Keratinocyte (primary cell): Measurements from ENCODE around the gene ADAMTSL5. TPM values are rescaled to one million over a fixed set of nuclear protein-coding genes. Genes with fewer than 3 reads are reported as not detected.

Experiments
- DNase-seq: peaks from one replicate; pipeline ENCODE4 v3.0.0-alpha.2; 2011; ENCODE audit warnings: low read depth, missing footprints, low spot score
- FAIRE-seq: peaks from 2 replicates; lab custom pipeline; 2011; peaks lifted over from hg19 to GRCh38; lab: Jason Lieb, UNC
- H2AFZ ChIP-seq: 2 replicates; pipeline ENCODE4 v1.6.0; 2012; ENCODE audit warnings: low read length, control low read depth, inconsistent platforms; ENCODE audit not compliant: control insufficient read depth
- H3K27ac ChIP-seq: 2 replicates; pipeline ENCODE4 v1.5.1; 2011; ENCODE audit warnings: low read length; ENCODE audit not compliant: control insufficient read depth, insufficient read depth
- H3K27me3 ChIP-seq: 3 replicates; pipeline ENCODE4 v1.6.0; 2011; ENCODE audit warnings: low read length; ENCODE audit not compliant: control insufficient read depth, insufficient read depth; ENCODE audit errors: extremely low read depth
- H3K36me3 ChIP-seq, 2 experiments: 2 replicates in 1 of 2; 3 replicates in 1 of 2; pipeline ENCODE4 v1.5.1; 2011; ENCODE audit warnings: low read length in 2 of 2, mild to moderate bottlenecking in 1 of 2; ENCODE audit not compliant: control insufficient read depth in 2 of 2, insufficient read depth in 2 of 2; ENCODE audit errors: extremely low read depth in 1 of 2
- H3K4me1 ChIP-seq: 3 replicates; pipeline ENCODE4 v1.5.1; 2011; ENCODE audit warnings: low read length; ENCODE audit not compliant: control insufficient read depth, insufficient read depth; ENCODE audit errors: extremely low read depth
- H3K4me2 ChIP-seq: 3 replicates; pipeline ENCODE4 v1.6.0; 2011; ENCODE audit warnings: low read depth, low read length; ENCODE audit not compliant: control insufficient read depth, insufficient read depth; ENCODE audit errors: extremely low read depth
- H3K4me3 ChIP-seq, 3 experiments: fragments of 200-600 bp in 1 of 3; sonication (generic) in 1 of 3; 2 replicates in 2 of 3; 3 replicates in 1 of 3; pipeline ENCODE4 v1.5.1; 2011 to 2016; ENCODE audit warnings: low read length in 3 of 3, mild to moderate bottlenecking in 3 of 3, control low read depth in 2 of 3, inconsistent platforms in 1 of 3, low read depth in 1 of 3, mixed read lengths in 1 of 3, mixed run types in 1 of 3, moderate library complexity in 1 of 3; ENCODE audit not compliant: control insufficient read depth in 2 of 3, insufficient read depth in 2 of 3; ENCODE audit errors: extremely low read depth in 1 of 3
- H3K79me2 ChIP-seq: 2 replicates; pipeline ENCODE4 v1.6.0; 2012; ENCODE audit warnings: low read length; ENCODE audit not compliant: control insufficient read depth, insufficient read depth
- H3K9ac ChIP-seq: 3 replicates; pipeline ENCODE4 v1.6.0; 2011; ENCODE audit warnings: low read length; ENCODE audit not compliant: control insufficient read depth, insufficient read depth; ENCODE audit errors: extremely low read depth
- H3K9me1 ChIP-seq: 3 replicates; pipeline ENCODE4 v1.6.0; 2011; ENCODE audit warnings: low read length; ENCODE audit not compliant: control insufficient read depth, insufficient read depth; ENCODE audit errors: extremely low read depth
- H3K9me3 ChIP-seq: 2 replicates; pipeline ENCODE4 v1.5.1; 2012; ENCODE audit warnings: low read depth, low read length; ENCODE audit not compliant: control insufficient read depth
- H4K20me1 ChIP-seq: 3 replicates; pipeline ENCODE4 v1.6.0; 2011; ENCODE audit warnings: low read length; ENCODE audit not compliant: control insufficient read depth, insufficient read depth; ENCODE audit errors: extremely low read depth
- CTCF ChIP-seq, 3 experiments: IDR thresholded peaks in 1 of 3; conservative IDR thresholded peaks in 1 of 3; optimal IDR thresholded peaks in 1 of 3; 2 replicates in 2 of 3; 3 replicates in 1 of 3; pipeline versions ENCODE3 to v1.5.1; 2011; ENCODE audit warnings: low read length in 3 of 3, mild to moderate bottlenecking in 3 of 3, moderate library complexity in 2 of 3, control low read depth in 1 of 3, inconsistent platforms in 1 of 3; ENCODE audit not compliant: insufficient read depth in 2 of 3; ENCODE audit errors: extremely low read depth in 1 of 3
- EZH2 ChIP-seq: IDR thresholded peaks from one replicate; pipeline ENCODE4 v1.6.1; 2012; ENCODE audit warnings: inconsistent platforms, mild to moderate bottlenecking, low read length, moderate library complexity
- dilution Hi-C: fragments of 300-500 bp; cut with MboI; formaldehyde crosslinking; loops from one replicate; pipeline ENCODE4 v1.7.0; 2020; ENCODE audit warnings: low sequenced_read_pairs; ENCODE audit not compliant: extremely low pct_ligation_motif_present
- polyA plus RNA-seq, 5 experiments: library from polyadenylated mRNA; depleted of rRNA in 3 of 5; stranded (reverse) in 3 of 5; stranded (forward) in 1 of 5; unstranded in 1 of 5; fragments of >200 nt; gene quantifications; 1 replicate in 1 of 5; 2 replicates in 3 of 5; 3 replicates in 1 of 5; pipeline versions ENCODE4 v1.2.1 to v1.2.3, GENCODE V29; 2011 to 2012; ENCODE audit warnings: missing spikeins in 2 of 5, low read depth in 1 of 5, low replicate concordance in 1 of 5

ADAMTSL5 gene
- polyA plus RNA-seq, 1 donor (not counting 4 experiments of a cell fraction or from before 2014, with no cell fraction given), result 4.2 TPM

- no peaks in the 10 kb centered on the region for H3K79me2 ChIP-seq
- TF ChIP-seq CTCF (optimal IDR thresholded peaks at IDR 0.05 in 1 of 3, IDR thresholded peaks at IDR 0.05 in 1 of 3, conservative IDR thresholded peaks at IDR 0.05 in 1 of 3; ENCODE audit: extremely low read depth in 1 of 3, insufficient read depth in 2 of 3, low read length in 3 of 3) (peak; percentile 58 to 94 (median 84)), EZH2 (peak; percentile 18)
- H3K9me3 ChIP-seq, result no peaks in the 10 kb centered on the region
- peak overlapping the region; percentile 54 for H3K4me2 ChIP-seq
- no peaks in the 10 kb centered on the region for H4K20me1 ChIP-seq
- H2AFZ ChIP-seq, result peak overlapping the region; percentile 46
- peaks cover 19% of the 10 kb centered on the region for H3K27me3 ChIP-seq
- peaks cover 0 to 2% of the 10 kb centered on the region in 2 experiments for H3K36me3 ChIP-seq
- no peak for FAIRE-seq
- H3K4me1 ChIP-seq, result peaks cover 8% of the 10 kb centered on the region
- dilution Hi-C loops, result no loop called here
- H3K27ac ChIP-seq, result no peak overlapping the region
- no peaks in the 10 kb centered on the region for H3K9me1 ChIP-seq
- no peak for DNase-seq
- no peak overlapping the region for H3K4me3 ChIP-seq
- no peak overlapping the region for H3K9ac ChIP-seq
Measured at GRCh38 chr19:1503089-1503924, 9.5 kb downstream of the ADAMTSL5 start.

- Histone ChIP-seq H3K79me2 (no peaks in the 10 kb centered on the region), H4K20me1 (no peaks in the 10 kb centered on the region), H2AFZ (no peak overlapping the region), H3K36me3 (peaks cover 0 to 2% of the 10 kb centered on the region in 2 experiments), H3K27ac (no peak overlapping the region), H3K9me3 (no peaks in the 10 kb centered on the region), H3K9ac (no peak overlapping the region), H3K9me1 (no peaks in the 10 kb centered on the region), H3K4me1 (peaks cover 7% of the 10 kb centered on the region), H3K27me3 (peaks cover 19% of the 10 kb centered on the region), H3K4me3 (no peak overlapping the region), H3K4me2 (peak overlapping the region; percentile 54)
- TF ChIP-seq CTCF (optimal IDR thresholded peaks at IDR 0.05 in 1 of 3, IDR thresholded peaks at IDR 0.05 in 1 of 3, conservative IDR thresholded peaks at IDR 0.05 in 1 of 3; ENCODE audit: extremely low read depth in 1 of 3, insufficient read depth in 2 of 3, low read length in 3 of 3) (no peak), EZH2 (no peak)
- FAIRE-seq (no peak), DNase-seq (no peak)
- dilution Hi-C loops, result no loop called here
Measured at GRCh38 chr19:1502433-1503088, 10.3 kb downstream of the ADAMTSL5 start.
